B cell (primary cell): ENCODE data around the gene SPOCK1. TPM values are rescaled to one million over a fixed set of nuclear protein-coding genes. Genes with fewer than 3 reads are reported as not detected.

Source experiments
- ATAC-seq: fragments of 200-7000 bp; cut with Tn5 transposase; one replicate; pipeline ENCODE4 v1.10.0; 2021; ENCODE audit warnings: low read depth, mild to moderate bottlenecking, moderate number of reproducible peaks, moderate library complexity
- CTCF ChIA-PET: fragments of 350-600 bp; sonication (Branson Sonifier 250); formaldehyde crosslinking; loops from one replicate; lab custom pipeline; 2021; ENCODE audit warnings: antibody characterized with exemption, inconsistent platforms; lab: Charles Lee
- POLR2A ChIA-PET: fragments of 350-600 bp; sonication (Branson Sonifier 250); formaldehyde crosslinking; loops from one replicate; lab custom pipeline; 2021; ENCODE audit warnings: antibody characterized with exemption; lab: Charles Lee
- DNase-seq: peaks from one replicate; pipeline ENCODE4 v3.0.0; 2013
- H2AFZ ChIP-seq: 2 replicates; pipeline ENCODE4 v1.6.1; 2012; ENCODE audit warnings: mild to moderate bottlenecking, low read depth, low read length; ENCODE audit not compliant: insufficient read depth, poor library complexity, severe bottlenecking
- H3K27ac ChIP-seq, 2 donors: 1 replicate in 1 of 2; 2 replicates in 1 of 2; pipeline ENCODE4 v1.5.1; 2012 to 2013; ENCODE audit warnings: low read length in 2 of 2, mild to moderate bottlenecking in 2 of 2, moderate library complexity in 1 of 2
- H3K27me3 ChIP-seq, 4 experiments: fragments of 200-600 bp in 1 of 4; sonication (generic) in 1 of 4; replicated peaks in 1 of 4; 1 replicate in 2 of 4; 2 replicates in 2 of 4; pipeline versions ENCODE4 v1.6.1 to v1.7.0; 2013 to 2016; ENCODE audit warnings: low read length in 3 of 4, mild to moderate bottlenecking in 2 of 4, mixed read lengths in 1 of 4, moderate library complexity in 1 of 4; ENCODE audit not compliant: insufficient read depth in 4 of 4, control insufficient read depth in 3 of 4; ENCODE audit errors: control extremely low read depth in 1 of 4
- H3K36me3 ChIP-seq, 2 experiments: replicated peaks in 1 of 2; 1 replicate in 1 of 2; 2 replicates in 1 of 2; pipeline versions ENCODE4 v1.6.1 to v1.7.1; 2013; ENCODE audit warnings: low read length in 1 of 2; ENCODE audit not compliant: insufficient read depth in 2 of 2, control insufficient read depth in 1 of 2; ENCODE audit errors: control extremely low read depth in 1 of 2, extremely low read depth in 1 of 2
- H3K4me1 ChIP-seq, 2 donors: fragments of 200-600 bp in 1 of 2; sonication (generic) in 1 of 2; 1 replicate in 1 of 2; 2 replicates in 1 of 2; pipeline versions ENCODE4 v1.5.1 to v1.6.1; 2013 to 2017; ENCODE audit warnings: low read length in 2 of 2; ENCODE audit not compliant: control insufficient read depth in 2 of 2, insufficient read depth in 2 of 2
- H3K4me2 ChIP-seq: replicated peaks from 2 replicates; pipeline ENCODE3; 2012; ENCODE audit warnings: mild to moderate bottlenecking, low read depth, low read length; ENCODE audit not compliant: poor library complexity, severe bottlenecking
- H3K4me3 ChIP-seq, 5 experiments: fragments of 200-600 bp in 1 of 5; sonication (generic) in 1 of 5; 1 replicate in 3 of 5; 2 replicates in 2 of 5; pipeline versions ENCODE4 v1.5.1 to v1.7.0; 2011 to 2016; ENCODE audit warnings: low read length in 4 of 5, mild to moderate bottlenecking in 4 of 5, low read depth in 2 of 5, control low read depth in 1 of 5, moderate library complexity in 1 of 5; ENCODE audit not compliant: insufficient read depth in 1 of 5; ENCODE audit errors: control extremely low read depth in 1 of 5, extremely low read depth in 1 of 5
- H3K79me2 ChIP-seq: fragments of 200-600 bp; sonication (generic); one replicate; pipeline ENCODE4 v1.6.0; 2016; ENCODE audit warnings: low read length; ENCODE audit not compliant: control insufficient read depth, insufficient read depth
- H3K9ac ChIP-seq: fragments of 200-600 bp; sonication (generic); 2 replicates; pipeline ENCODE4 v1.6.1; 2017; ENCODE audit warnings: mild to moderate bottlenecking, low read length, moderate library complexity
- H3K9me3 ChIP-seq, 3 donors: one replicate each; pipeline versions ENCODE4 v1.6.1 to v1.7.1; 2013; ENCODE audit warnings: low read length in 2 of 3; ENCODE audit not compliant: control insufficient read depth in 2 of 3, insufficient read depth in 1 of 3; ENCODE audit errors: control extremely low read depth in 1 of 3
- H4K20me1 ChIP-seq: 2 replicates; pipeline ENCODE4 v1.6.0; 2012; ENCODE audit warnings: mild to moderate bottlenecking, low read length; ENCODE audit not compliant: insufficient read depth, control insufficient read depth, poor library complexity, severe bottlenecking
- H3K27ac Mint-ChIP-seq: one replicate; pipeline ENCODE4 v1.8.0; 2021; ENCODE audit warnings: mixed read lengths
- H3K27me3 Mint-ChIP-seq: one replicate; pipeline ENCODE4 v1.8.0; 2021; ENCODE audit warnings: mixed read lengths
- H3K4me1 Mint-ChIP-seq: one replicate; pipeline ENCODE4 v1.8.0; 2021; ENCODE audit warnings: mixed read lengths
- H3K4me3 Mint-ChIP-seq: one replicate; pipeline ENCODE4 v1.8.0; 2021; ENCODE audit warnings: mixed read lengths
- H3K9me3 Mint-ChIP-seq: one replicate; pipeline ENCODE4 v1.8.0; 2022; ENCODE audit warnings: mixed read lengths; ENCODE audit not compliant: insufficient read depth
- CTCF ChIP-seq: fragments of 200-600 bp; IDR thresholded peaks from one replicate; pipeline ENCODE4 v1.8.0; 2022; ENCODE audit warnings: antibody characterized with exemption, mild to moderate bottlenecking
- EZH2 ChIP-seq: IDR thresholded peaks from 2 replicates; pipeline ENCODE4 v1.6.1; 2012; ENCODE audit warnings: borderline replicate concordance, low read depth, mild to moderate bottlenecking, moderate library complexity, low read length; ENCODE audit not compliant: insufficient read depth, poor library complexity, severe bottlenecking
- WGBS: methylation state at CpG from one replicate; pipeline ENCODE4 v1.1.5; 2013; ENCODE audit warnings: missing lambda C conversion rate; ENCODE audit not compliant: insufficient coverage; 5-methylcytosine and 5-hydroxymethylcytosine counted together
- intact Hi-C: fragments of 100-400 bp; cut with micrococcal nuclease; formaldehyde crosslinking; loops from one replicate; pipeline ENCODE4 v1.10.0; 2022
- polyA plus RNA-seq: library from polyadenylated mRNA; depleted of rRNA; stranded (reverse); fragments of >200 nt; gene quantifications from 2 replicates; pipeline ENCODE4 v1.2.3, GENCODE V29; 2012
- total RNA-seq, 2 donors: library from RNA; stranded (reverse); fragments of 120-200 nt in 1 of 2; gene quantifications; 1 replicate in 1 of 2; 2 replicates in 1 of 2; pipeline versions ENCODE4 v1.2.3 to v1.2.4, GENCODE V29; 2013 to 2022

SPOCK1 gene
- total and polyA plus RNA-seq, 2 donors (not counting 1 experiment from before 2014, with no cell fraction given): not detected

GRCh38 chr5:137501846-137502406 is 2.8 kb upstream of the SPOCK1 start:
- H3K4me3 Mint-ChIP-seq: no peak overlapping the region
- no peaks in the 10 kb centered on the region for H3K79me2 ChIP-seq
- ATAC-seq: no peak
- no peaks in the 10 kb centered on the region for H3K36me3 ChIP-seq
- H3K4me3 ChIP-seq: no peak overlapping the region
- H3K9ac ChIP-seq: no peak overlapping the region
- peaks cover 16% of the 10 kb centered on the region for H3K27me3 Mint-ChIP-seq
- no peak overlapping the region for H3K27ac ChIP-seq
- no peak for DNase-seq
- no peak overlapping the region for H2AFZ ChIP-seq
- TF ChIP-seq CTCF (no peak), EZH2 (no peak)
- peaks cover 0 to 18% (median 0%) of the 10 kb centered on the region in 3 donors for H3K9me3 ChIP-seq
- WGBS: 94% methylated on average over 1 of the region's 3 CpGs
- no peaks in the 10 kb centered on the region for H3K4me1 Mint-ChIP-seq
- H3K4me1 ChIP-seq: peaks cover 0 to 5% of the 10 kb centered on the region in 2 donors
- intact Hi-C loops: no loop called here
- no peaks in the 10 kb centered on the region for H4K20me1 ChIP-seq
- no peak overlapping the region for H3K27ac Mint-ChIP-seq
- POLR2A ChIA-PET: no interaction called here
- peaks cover 0 to 24% (median 6%) of the 10 kb centered on the region in 4 experiments for H3K27me3 ChIP-seq
- H3K9me3 Mint-ChIP-seq: no peaks in the 10 kb centered on the region
- CTCF ChIA-PET: no interaction called here
- no peak overlapping the region for H3K4me2 ChIP-seq

GRCh38 chr5:137501226-137501625 is 2.1 kb upstream of the SPOCK1 start:
- H3K27ac Mint-ChIP-seq: no peak overlapping the region
- H3K9me3 Mint-ChIP-seq: no peaks in the 10 kb centered on the region
- no peaks in the 10 kb centered on the region for H3K4me1 Mint-ChIP-seq
- H3K27me3 Mint-ChIP-seq: peaks cover 23% of the 10 kb centered on the region
- H3K4me3 Mint-ChIP-seq: no peak overlapping the region
- 93% methylated on average over 4 of the region's 4 CpGs for WGBS
- Histone ChIP-seq H3K4me1 (peaks cover 0 to 5% of the 10 kb centered on the region in 2 donors), H3K79me2 (no peaks in the 10 kb centered on the region), H2AFZ (no peak overlapping the region), H3K27ac (no peak overlapping the region), H3K36me3 (no peaks in the 10 kb centered on the region), H3K9me3 (peaks cover 0 to 18% (median 0%) of the 10 kb centered on the region in 3 donors), H3K9ac (no peak overlapping the region), H3K4me2 (no peak overlapping the region), H3K27me3 (peaks cover 0 to 24% (median 8%) of the 10 kb centered on the region in 4 experiments), H3K4me3 (no peak overlapping the region), H4K20me1 (no peaks in the 10 kb centered on the region)
- TF ChIP-seq CTCF (no peak), EZH2 (no peak)
- ChIA-PET POLR2A (no interaction called here), CTCF (no interaction called here)
- DNase-seq (no peak), ATAC-seq (no peak)
- intact Hi-C loops: no loop called here
